Suprapubic skin (tissue), 4 donors: ENCODE results near the gene PDE7B.

ENCODE experiments used
- CTCF ChIP-seq, 2 donors: fragments of 200-600 bp in 1 of 2; fragments of 450-650 bp in 1 of 2; sonication (generic) in 1 of 2; IDR thresholded peaks; one replicate each; pipeline ENCODE4 v1.5.1; 2016 to 2019; ENCODE audit warnings: antibody characterized with exemption in 2 of 2, mild to moderate bottlenecking in 1 of 2, moderate library complexity in 1 of 2
- EP300 ChIP-seq: sonication (generic); formaldehyde crosslinking; IDR thresholded peaks from one replicate; pipeline ENCODE4 v1.6.1; 2017; ENCODE audit warnings: antibody characterized with exemption
- POLR2A ChIP-seq, 2 donors: fragments of 450-650 bp; IDR thresholded peaks; one replicate each; pipeline ENCODE4 v1.6.1; 2017; ENCODE audit warnings: antibody characterized with exemption in 2 of 2, mild to moderate bottlenecking in 2 of 2, moderate library complexity in 2 of 2
- POLR2AphosphoS5 ChIP-seq, 3 donors: sonication (generic); formaldehyde crosslinking; IDR thresholded peaks; one replicate each; pipeline ENCODE4 v1.6.1; 2017; ENCODE audit warnings: antibody characterized with exemption in 3 of 3

- TF ChIP-seq CTCF (IDR thresholded peaks at IDR 0.05) (no peak), POLR2AphosphoS5 (IDR thresholded peaks at IDR 0.05) (no peak), POLR2A (IDR thresholded peaks at IDR 0.05) (no peak), EP300 (no peak)
Measured at GRCh38 chr6:136030131-136030530, 178.6 kb downstream of the PDE7B start.
